RKO (cell line): ENCODE measurements around the gene GRM2.
A peak's percentile ranks its signal among the peaks of the same experiment; 100 is the strongest.

ENCODE experiments used
- DNase-seq: peaks from one replicate; pipeline ENCODE4 v3.0.0-alpha.2; 2016; ENCODE audit warnings: low spot score

The GRM2 gene

GRCh38 chr3:51705276-51706020, 1.4 kb upstream of the GRM2 start:
- DNase-seq: peak; percentile 12

GRCh38 chr3:51706021-51706485, 815 bp upstream of the GRM2 start:
- no peak for DNase-seq

GRCh38 chr3:51708216-51708845, 1.5 kb downstream of the GRM2 start:
- no peak for DNase-seq

GRCh38 chr3:51709004-51709420, 2.1 kb downstream of the GRM2 start:
- no peak for DNase-seq

GRCh38 chr3:51709675-51710074, 2.8 kb downstream of the GRM2 start:
- DNase-seq: no peak

- no peak for DNase-seq
Measured at GRCh38 chr3:51710631-51711351, 3.9 kb downstream of the GRM2 start.

- DNase-seq: no peak
Measured at GRCh38 chr3:51711352-51712037, 4.6 kb downstream of the GRM2 start.

- no peak for DNase-seq
Measured at GRCh38 chr3:51712038-51712420, 5.2 kb downstream of the GRM2 start.

GRCh38 chr3:51712511-51712931, 5.7 kb downstream of the GRM2 start:
- no peak for DNase-seq

GRCh38 chr3:51712963-51713362, 6.1 kb downstream of the GRM2 start:
- no peak for DNase-seq

- DNase-seq: no peak
Measured at GRCh38 chr3:51715231-51715976, 8.5 kb downstream of the GRM2 start.

- DNase-seq: no peak
Measured at GRCh38 chr3:51715977-51716294, 9.1 kb downstream of the GRM2 start.

GRCh38 chr3:51716805-51717204, 9.9 kb downstream of the GRM2 start:
- DNase-seq: no peak

GRCh38 chr3:51717446-51717845, 10.6 kb downstream of the GRM2 start:
- DNase-seq: no peak

GRCh38 chr3:51717947-51718346, 11.1 kb downstream of the GRM2 start:
- no peak for DNase-seq

GRCh38 chr3:51718547-51719409, 11.9 kb downstream of the GRM2 start:
- peak; percentile 77 for DNase-seq

- no peak for DNase-seq
Measured at GRCh38 chr3:51719410-51720025, 12.7 kb downstream of the GRM2 start.

- DNase-seq: no peak
Measured at GRCh38 chr3:51720292-51721061, 13.6 kb downstream of the GRM2 start.

GRCh38 chr3:51721062-51721745, 14.3 kb downstream of the GRM2 start:
- DNase-seq: no peak
